GM18873 (cell line): ENCODE measurements around the gene GPRC5C.
"Not testable (repeated sequence)": the region's sequence is repeated elsewhere in the genome, so short reads cannot be mapped to it uniquely, and the experiment has no call there.

ENCODE experiments used
- ATAC-seq: cut with Tn5 transposase; IDR thresholded peaks from one replicate; pipeline ENCODE4 v1.9.1; 2021; ENCODE audit warnings: mild to moderate bottlenecking, moderate library complexity, moderate number of reproducible peaks; ENCODE audit not compliant: unreplicated experiment, low FRiP score

The GPRC5C gene

DNA sequence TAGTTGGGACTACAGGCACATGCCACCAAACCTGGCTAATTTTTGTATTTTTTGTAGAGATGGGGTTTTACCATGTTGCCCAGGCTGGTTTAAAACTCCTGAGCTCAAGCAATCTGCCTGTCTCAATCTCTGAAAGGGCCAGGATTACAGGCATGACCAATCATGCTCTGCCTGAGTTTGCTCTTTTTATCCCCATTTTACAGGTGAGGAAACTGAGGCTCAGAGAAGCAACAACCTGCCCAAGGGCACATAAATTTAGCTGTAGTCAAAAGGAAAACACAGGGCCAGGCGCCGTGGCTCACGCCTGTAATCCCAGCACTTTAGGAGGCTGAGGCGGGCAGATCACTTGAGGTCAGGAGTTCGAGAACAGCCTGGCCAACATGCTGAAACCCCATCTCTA, 26.6 kb upstream of the GPRC5C start:
- ATAC-seq = not testable (repeated sequence)

DNA sequence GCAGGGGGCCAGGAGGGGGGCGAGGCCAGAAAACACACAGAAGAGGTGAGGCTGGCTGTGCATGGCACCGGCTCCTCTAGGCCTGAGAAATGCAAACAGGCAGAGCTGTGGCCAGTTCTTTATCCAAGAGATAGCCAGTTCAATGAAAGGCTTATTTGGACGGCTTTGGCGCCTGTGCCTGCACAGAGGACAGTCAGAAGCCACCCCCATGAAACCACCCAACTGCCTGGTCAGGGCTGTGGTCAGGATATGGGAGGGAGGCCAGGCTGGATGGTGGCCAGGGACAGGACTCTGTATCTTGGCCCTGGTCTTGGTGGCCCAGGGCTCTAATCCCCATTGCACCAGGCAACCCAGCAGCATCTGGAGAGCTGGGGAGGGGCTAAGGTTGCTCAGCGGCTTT, 24.5 kb upstream of the GPRC5C start:
- ATAC-seq = no peak

DNA sequence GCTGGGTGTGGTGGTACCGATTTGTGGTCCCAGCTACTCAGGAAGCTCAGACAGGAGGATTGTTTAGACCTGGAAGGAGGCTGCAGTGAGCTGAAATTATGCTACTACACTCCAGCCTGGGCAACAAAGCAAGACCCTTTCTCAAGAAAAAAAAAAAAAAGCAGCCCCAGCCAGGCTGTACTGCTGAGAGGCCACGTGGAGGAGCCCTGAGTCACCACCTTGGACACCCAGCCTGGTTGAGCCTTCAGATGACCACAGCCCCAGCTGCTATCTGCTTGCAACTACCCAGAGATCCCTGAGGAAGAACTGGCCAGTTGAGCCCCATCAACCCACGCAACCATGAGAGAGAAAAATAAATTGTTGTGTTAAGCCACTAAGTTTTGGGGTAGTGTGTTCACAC, 23.6 kb upstream of the GPRC5C start:
- ATAC-seq = no peak

DNA sequence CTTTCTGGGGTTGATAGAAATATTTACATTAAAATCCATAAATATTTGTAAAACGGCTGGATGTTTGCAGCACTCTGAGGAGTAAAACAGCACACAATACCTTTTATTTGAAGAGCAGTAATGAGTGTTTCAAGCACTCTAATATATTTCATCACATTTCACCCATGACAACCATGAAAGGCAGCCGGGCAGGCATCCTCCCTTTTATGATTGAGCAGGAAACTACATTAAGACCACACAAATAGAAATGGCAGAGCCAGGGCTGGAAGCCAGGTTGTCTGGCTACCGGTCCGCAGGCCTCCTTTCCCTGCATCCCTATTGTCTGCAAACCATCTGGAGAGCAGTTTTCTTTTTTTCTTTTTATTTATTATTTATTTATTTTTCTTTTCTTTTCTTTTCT, 23.1 kb upstream of the GPRC5C start:
- ATAC-seq = no peak

DNA sequence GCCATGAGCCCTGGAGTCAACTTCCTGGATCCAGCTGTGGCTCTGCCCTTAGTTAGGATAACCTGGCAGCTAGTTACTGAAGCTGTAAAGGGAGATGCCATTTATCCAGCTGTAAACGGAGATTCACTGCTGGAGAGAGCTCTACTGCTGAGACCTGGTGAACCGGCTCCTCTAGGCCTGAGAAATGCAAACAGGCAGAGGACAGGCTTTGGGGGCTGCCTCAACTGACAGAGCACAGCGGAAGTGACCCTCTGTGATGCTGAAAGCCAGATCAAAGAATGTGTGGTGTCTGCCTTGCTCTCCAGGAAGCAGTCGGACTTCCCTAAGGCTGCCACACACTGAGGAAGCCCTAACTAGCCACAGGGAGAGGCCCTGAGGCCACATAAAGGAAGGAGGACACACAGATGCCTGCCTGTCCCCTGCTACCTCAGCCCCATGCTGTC, 21.9 kb upstream of the GPRC5C start:
- no peak for ATAC-seq

DNA sequence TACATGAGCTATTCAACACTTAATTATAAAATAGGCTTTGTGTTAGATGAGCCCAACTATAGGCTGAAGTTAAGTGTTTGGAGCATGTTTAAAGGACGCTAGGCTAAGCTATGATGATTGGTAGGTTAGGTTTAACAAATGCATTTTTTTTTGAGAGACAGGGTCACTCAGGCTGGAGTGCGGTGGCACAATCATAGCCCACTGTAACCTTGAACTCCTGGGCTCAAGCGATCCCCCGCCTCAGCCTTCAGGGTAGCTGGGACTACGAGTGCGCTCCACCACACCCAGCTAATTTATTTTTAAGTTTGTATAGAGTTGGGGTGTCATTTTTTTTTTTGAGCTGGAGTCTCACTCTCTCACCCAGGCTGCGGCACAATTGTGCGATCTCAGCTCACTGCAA, 19.3 kb upstream of the GPRC5C start:
- ATAC-seq = no peak

DNA sequence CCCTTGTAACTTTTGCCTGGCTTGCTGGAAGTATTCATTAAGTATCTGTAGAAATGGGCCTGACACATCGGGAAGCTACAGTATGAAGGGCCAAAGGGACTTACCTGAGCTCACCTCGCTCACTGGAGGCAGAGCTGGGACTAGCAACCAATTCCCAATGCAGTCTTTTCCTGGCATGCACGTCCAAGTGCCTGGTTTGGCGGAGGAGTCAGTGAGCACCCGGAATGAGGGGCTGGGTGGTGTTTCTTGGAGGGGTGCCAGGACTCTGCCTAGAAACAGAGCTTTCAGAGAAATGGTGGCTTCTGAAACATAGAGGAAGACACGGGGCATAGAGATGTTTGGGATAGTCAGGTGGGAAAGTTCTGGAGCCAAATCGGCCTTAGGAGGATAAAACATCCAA, 18.4 kb upstream of the GPRC5C start:
- no peak for ATAC-seq

DNA sequence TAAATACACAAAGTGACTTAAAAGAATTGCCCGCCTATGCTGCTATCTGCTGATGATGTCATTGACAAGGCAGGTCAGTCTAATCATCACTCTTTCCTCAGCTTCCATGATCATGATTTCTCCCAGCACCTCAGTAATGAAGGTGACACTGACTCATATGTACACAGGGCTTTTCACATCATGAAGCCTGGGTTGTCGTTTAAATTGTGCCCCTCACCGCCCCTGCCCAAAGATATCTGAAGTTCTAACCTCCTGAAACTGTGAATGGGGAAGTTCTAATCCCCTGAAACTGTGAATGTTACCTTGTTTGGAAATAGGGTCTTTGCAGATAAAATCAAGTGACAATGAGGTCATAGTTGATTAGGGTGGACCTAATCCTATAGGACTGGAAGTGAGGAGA, 17.4 kb upstream of the GPRC5C start:
- no peak for ATAC-seq

DNA sequence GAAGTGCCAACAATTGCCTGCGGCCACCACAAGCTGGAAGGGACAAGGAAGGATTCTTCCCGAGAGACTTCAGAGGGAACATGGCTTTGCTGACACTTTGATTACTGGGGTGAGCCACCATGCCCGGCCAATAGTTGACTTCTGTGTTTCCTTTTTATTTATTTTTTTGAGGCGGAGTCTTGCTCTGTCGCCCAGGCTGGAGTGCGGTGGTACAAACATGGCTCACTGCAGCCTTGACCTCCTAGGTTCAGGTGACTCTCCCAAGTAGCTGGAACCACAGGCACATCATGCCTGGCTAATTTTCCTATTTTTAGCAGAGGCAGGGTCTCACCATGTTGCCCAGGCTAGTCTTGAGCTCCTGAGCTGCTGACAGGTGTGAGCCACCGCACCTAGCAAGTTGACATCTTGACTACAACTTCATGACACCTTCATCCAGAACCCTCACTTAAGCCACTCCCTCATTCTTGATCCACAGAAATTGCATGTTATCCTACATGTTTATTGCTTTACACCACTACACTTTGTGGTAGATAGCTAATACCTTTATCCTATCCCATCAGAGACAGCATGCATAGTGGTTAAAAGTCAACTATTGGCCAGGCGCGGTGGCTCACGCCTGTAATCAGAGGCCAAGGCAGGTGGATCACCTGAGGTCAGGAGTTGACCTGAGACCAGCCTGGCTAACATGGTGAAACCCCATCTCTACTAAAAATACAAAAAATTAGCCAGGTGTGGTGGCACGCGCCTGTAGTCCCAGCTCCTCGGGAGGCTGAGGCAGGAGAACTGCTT, 16.1 kb upstream of the GPRC5C start:
- ATAC-seq = no peak

DNA sequence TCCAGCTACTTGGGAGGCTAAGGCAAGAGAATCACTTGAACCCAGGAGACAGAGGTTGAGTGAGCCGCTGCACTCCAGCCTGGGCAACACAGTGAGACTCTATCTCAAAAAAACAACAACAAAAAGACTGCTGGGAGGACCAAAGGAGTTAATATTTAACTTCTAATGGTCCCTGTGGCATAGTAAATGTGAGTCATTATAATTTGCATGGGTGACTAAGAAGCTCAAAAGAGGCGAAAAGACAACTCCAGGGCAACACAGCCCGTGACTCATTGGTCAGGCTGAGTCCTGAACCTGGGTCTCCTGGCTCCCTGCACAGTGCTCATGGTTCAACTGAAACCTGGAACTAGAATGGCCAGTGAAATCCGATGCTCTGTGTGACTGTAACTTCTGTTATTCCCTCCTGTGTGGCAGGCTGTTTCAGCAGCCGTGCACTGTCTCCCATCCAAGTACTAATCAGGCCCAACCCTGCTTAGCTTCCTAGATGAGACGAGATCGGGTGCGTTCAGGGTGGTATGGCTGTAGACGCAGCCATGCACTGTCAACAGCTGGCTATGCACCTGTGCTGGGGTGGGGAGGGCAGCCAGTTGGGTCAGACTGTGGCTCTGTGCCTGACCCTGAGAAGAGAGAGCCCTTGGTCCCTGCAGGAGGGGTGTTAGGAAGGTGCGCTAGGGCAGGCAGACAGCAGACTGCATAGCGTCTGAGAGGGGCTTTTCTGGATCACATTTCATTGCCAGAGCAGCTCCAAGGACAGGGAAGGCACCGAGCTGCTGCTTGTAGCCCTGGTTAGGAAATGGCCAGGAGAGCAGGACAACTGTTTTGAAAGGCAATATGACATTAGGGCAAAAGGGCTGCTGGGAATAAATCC, 14.5 kb upstream of the GPRC5C start:
- no peak for ATAC-seq

DNA sequence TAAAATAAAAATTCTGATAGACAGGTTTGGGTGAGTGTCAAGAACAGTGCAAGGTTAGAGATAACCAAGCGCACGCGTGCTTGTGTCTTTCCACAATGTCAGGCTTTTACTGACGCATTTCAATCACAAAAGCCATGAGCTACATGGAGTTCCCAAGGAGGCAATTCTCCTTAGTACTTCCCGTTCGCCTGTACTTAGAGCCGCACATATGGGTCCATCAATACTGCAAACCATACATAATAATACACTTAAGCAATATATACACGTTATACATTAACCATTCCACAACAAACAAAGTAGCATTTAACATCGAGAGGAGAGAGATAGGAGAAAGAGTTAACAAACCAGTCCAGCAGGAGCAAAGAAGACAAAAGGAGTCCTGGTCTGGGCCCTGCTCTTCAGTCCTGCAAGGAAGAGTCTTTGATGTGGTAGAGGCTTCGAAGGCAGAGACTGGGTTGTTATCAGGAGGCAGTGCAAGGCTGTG, 11.9 kb upstream of the GPRC5C start:
- no peak for ATAC-seq

DNA sequence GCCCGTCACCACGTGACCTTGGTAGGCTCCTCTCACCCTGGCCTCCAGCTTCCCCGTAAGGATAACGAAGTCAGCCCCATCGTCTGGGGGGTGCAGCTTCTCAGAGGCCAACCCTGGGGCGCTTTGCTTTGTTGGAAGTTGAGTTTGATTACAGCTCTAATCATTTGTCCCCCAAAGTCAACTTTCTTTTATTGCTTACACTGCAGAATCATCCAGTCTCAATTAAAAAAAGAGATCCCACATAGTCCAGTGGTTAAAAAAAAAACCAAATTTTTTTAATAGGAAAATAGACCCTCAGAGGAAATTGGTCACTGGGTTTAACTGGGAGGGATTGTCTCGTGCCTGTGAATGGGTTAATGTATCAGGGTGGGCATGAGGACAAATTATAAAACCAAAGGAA, 7.8 kb upstream of the GPRC5C start:
- ATAC-seq = no peak

DNA sequence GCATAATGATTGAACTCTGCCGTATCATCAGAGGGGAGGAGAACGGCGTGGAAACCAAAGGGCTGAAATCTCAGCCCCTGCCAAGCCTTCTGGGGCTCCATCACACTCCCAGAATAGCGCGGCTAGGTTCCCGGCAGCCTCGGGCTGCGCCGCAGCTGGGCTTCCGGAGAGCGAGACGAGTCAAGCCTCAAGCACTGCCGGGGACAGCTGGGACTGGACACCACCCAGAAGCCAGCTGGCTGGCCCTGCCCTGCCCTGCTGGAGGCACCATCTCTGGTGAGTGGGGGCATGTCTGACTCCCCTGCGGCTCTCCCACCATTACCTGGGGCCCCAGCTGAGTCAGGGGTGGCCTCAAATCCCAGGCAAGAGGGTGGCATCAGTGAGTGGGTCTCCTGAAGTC, 7.2 kb upstream of the GPRC5C start:
- no peak for ATAC-seq

DNA sequence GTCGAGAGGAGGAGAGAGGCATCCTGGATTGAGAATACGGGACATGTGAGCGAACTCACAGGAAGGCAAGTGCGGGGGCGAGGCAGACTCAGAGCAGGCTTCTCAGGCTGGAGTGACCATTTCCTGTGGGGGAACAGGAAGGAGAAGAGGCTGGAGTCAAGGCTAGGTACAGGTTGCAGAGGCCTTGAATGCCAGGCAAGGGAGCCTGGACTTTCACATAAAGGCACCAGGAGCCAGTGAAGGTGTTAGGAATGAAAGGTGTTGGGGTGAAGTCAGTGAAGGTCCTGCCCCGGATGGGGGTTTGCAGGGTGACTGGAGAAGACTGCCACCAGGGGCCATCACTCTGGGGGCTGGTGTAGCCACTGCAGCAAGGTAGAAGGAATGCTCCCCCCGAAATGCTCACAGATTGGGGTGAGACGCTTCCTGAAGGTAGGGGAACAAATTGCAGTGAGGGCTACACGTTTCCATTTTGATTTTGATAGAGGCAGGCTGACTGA, 5.3 kb upstream of the GPRC5C start:
- ATAC-seq = no peak

DNA sequence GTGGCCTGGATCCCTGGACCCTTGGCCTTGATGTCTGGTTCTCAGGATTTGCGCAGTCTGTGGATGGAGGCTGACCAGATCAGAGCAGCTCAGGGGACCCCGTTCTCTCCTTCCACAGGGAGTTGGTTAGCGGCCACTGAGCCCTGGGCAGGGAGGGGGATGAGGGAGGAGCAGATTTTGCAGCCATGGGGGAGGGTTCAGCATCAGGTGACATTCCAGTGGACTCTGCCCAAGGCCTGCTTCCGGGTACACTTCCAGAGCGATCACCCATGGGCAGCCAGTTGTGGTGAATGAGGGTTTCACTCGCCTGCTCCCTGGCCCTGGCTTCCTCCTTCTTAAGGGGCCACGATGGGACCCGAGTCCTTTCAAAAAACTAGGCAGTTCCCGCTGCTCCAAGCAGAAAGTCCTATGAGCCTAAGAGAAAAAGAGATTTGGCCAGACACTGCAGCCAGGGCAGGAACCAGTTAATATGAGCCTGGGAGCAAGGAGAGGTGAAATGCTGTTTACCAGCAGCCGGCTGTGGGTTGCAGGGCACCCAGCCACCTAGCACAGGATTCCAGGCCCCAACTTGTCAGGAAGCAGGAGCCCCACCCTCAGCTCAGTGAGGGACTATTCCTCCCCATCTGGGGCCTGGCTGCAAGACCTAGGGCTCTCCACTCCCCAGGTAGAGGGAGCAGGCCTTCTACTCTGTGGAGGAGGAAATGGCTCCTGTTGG, 4.7 kb upstream of the GPRC5C start:
- ATAC-seq = no peak

DNA sequence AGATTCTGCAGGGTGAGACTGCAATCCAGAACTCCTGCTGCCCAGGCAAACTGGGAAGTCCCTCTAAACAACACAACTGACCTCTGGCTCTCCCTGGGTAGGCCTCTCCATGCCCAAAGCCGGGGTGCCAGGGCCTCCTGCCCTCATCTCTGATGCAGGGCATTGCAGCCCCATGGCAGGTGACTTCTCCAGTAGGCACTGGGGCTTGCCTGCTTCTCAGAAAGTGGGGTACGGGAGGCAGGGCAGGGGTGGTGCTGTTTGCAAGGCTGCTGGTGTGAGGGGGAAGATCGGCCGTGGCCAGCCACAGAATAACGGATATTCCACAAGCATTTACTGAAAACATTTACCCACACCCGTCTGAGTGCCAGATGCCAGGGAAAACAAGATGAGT, 4.1 kb upstream of the GPRC5C start:
- ATAC-seq = no peak

DNA sequence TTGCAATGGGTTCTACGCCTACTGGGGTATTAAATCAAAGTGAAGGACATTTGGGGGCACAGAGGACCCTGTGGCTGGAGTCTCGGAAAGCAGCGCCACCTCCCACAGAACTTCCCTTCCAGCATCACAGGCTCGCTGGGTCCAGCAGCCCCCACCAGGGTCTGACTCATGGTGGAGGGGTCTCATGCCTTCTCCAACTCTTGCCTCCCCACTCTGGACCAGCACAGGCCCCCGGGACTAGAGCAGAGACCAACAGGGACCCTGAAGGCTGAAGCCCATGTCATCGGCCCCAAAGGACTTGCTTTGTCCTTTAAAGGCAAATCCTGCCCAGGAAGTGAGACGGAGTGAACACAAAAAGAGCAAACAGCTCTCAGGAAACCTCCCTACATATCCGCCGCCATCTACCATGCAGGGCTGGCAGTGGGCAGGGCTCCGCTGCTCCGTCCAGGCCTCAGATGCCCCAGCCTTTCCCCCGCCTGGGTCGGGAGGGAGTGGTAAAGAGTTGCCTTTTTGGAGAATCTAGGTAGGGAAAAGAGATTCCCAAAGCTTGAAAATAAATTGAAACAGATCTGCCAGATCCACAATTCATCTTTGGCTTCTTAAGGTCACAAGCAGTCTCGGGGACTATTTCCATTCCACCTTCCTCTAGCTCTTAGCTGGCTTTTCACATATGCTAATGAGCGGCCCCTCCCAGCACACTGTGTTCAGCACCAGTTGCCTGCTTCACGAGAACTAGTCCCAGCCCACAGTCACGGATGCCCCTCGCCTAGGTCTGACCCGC, 2.1 kb upstream of the GPRC5C start:
- no peak for ATAC-seq

DNA sequence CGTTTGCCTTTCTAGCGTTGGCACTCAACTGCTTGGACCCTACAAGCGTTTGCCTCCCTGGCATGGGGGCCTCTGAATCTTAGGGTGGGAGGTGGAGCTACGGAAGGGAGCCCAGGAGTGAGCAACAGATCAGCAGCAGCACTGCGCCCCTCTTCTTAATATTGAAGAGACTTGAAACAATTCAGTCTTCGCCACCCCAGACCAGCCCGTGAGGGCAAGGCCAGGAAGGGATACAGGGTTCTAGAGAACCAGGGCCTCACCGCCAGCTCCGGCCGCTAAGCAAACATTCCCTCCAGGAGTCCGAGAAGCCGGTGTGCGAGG, 1.5 kb upstream of the GPRC5C start:
- no peak for ATAC-seq

DNA sequence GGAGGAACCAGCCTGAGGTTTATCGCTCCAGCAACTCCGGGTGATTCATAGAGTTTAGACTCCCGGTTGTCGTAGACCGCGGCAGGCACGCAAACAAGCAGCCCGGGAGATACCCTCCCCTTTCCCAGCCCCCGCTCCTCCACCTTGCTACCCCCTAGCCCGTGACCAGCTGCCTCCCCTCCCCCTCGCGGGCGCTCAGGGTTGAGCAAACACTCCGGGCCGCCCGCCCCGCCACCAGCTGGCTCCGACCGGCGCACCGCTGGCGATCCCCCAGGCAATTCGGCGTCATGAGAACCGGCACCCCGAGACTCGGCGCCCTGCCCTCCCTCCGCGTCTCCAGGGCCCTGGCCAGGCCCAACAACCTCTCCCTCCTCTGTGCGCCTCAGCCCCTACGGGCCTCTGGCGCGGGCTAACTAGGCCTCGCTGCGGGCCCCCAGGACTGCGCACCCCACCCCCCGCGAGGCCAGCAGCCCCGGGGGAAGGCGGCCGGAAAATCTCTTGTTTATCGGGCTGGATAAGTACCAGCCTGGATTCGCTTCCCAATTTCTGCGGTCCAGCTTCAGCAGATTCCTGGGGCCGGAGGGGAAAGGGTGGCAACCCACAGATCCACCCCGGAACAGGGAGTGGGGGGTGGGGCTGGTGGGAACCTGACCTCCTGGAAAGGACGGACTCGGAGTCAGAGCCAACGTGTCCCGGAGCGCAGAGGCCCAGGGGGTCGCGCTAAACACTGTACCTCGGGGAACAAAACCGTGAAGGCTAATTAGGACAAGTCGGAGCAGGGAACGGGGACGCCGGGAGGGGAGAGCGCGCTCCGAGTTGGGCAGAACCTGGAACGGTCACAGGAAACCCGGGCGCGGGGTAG, 951 bp upstream of the GPRC5C start:
- no peak for ATAC-seq

DNA sequence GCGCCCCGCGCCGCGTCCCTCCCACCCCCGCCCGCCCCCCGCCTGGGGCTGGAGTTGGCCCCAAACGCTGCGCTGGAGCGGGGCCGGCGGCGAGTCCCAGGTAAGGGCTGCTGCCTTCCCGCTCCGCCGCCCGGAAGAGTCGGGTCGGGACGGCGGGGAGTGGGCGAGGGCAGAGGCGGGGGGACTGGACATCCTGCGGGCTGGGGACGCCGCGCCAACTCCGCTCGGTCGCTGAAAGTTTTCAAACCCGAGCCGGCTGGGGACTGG, 469 bp downstream of the GPRC5C start:
- ATAC-seq = no peak
